C4-2B (cell line): ENCODE measurements around the gene SHANK1.

Experiments
- ZFX ChIP-seq: fragments of 450-650 bp; IDR thresholded peaks from 2 replicates; pipeline ENCODE4 v1.6.1; 2017
- TF ChIP-seq, protein P1 (sequence below): fragments of 450-650 bp; conservative IDR thresholded peaks from 2 replicates; pipeline ENCODE4 v1.5.1; 2017; ENCODE audit warnings: mild to moderate bottlenecking

DNA sequence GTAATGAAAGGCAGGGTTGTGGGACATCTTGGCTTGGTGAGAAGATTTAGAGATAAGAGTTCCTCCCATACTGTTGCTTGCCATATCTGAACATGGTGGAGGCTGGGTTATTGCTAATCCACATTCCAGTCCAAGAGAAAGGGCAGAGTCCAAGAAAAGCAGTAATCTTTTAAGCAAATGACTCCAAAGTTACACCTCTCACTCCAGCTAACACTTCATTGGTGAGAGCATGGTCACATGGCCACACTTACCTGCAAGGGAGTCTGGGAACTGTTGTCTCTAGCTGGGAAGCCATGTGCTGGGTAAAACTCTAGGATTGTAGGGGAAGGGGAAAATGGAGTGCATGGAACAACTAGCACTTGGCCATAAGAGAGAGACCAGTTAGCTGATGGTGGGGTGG, 64.7 kb downstream of the SHANK1 start:
- TF ChIP-seq, protein P1, sequence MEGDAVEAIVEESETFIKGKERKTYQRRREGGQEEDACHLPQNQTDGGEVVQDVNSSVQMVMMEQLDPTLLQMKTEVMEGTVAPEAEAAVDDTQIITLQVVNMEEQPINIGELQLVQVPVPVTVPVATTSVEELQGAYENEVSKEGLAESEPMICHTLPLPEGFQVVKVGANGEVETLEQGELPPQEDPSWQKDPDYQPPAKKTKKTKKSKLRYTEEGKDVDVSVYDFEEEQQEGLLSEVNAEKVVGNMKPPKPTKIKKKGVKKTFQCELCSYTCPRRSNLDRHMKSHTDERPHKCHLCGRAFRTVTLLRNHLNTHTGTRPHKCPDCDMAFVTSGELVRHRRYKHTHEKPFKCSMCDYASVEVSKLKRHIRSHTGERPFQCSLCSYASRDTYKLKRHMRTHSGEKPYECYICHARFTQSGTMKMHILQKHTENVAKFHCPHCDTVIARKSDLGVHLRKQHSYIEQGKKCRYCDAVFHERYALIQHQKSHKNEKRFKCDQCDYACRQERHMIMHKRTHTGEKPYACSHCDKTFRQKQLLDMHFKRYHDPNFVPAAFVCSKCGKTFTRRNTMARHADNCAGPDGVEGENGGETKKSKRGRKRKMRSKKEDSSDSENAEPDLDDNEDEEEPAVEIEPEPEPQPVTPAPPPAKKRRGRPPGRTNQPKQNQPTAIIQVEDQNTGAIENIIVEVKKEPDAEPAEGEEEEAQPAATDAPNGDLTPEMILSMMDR: no peak
- no peak for TF ChIP-seq ZFX
